ENCODE data around the gene ATP5F1A. TPM values are rescaled to one million over a fixed set of nuclear protein-coding genes. Genes with fewer than 3 reads are reported as not detected.

Gene ATP5F1A
- total and polyA plus RNA-seq, 4 donors = 267 to 618 (median 369) TPM

GRCh38 chr18:46099463-46099862 is 1.4 kb upstream of the ATP5F1A start:
- Histone ChIP-seq H3K4me3 (ENCODE audit: low read depth in 1 of 3, low read length in 3 of 3) (no peak overlapping the region), H3K27ac (ENCODE audit: low read depth in 1 of 2, low read length in 2 of 2) (no peak overlapping the region), H3K36me3 (ENCODE audit: control insufficient read depth in 4 of 4, insufficient read depth in 3 of 4, low read depth in 1 of 4, low read length in 3 of 4) (peaks cover 0 to 5% (median under 1%) of the 10 kb centered on the region in 4 donors), H3K4me1 (ENCODE audit: control insufficient read depth in 4 of 4, insufficient read depth in 4 of 4, low read length in 3 of 4) (peaks cover 2 to 20% (median 11%) of the 10 kb centered on the region in 4 donors), H3K9ac (ENCODE audit: low read depth in 1 of 2, low read length in 2 of 2) (no peak overlapping the region), H3K9me3 (ENCODE audit: control insufficient read depth in 4 of 4, low read length in 3 of 4) (no peaks in the 10 kb centered on the region), H3K27me3 (ENCODE audit: control insufficient read depth in 4 of 4, insufficient read depth in 4 of 4, low read length in 3 of 4) (no peaks in the 10 kb centered on the region)
- TF ChIP-seq RXRA (IDR thresholded peaks at IDR 0.05) (no peak), CTCF (IDR thresholded peaks at IDR 0.05; ENCODE audit: low read depth, low read length, missing input control) (no peak), FOXA1 (IDR thresholded peaks at IDR 0.05) (no peak), ZBTB33 (IDR thresholded peaks at IDR 0.05) (no peak), YY1 (IDR thresholded peaks at IDR 0.05) (no peak), HNF4G (IDR thresholded peaks at IDR 0.05) (no peak), JUND (IDR thresholded peaks at IDR 0.05) (no peak), ATF3 (IDR thresholded peaks at IDR 0.05) (no peak), EGR1 (IDR thresholded peaks at IDR 0.05; ENCODE audit: low read depth in 2 of 2) (no peak), MAX (IDR thresholded peaks at IDR 0.05) (no peak), NR2F2 (IDR thresholded peaks at IDR 0.05) (no peak), RAD21 (IDR thresholded peaks at IDR 0.05) (no peak), FOXA2 (IDR thresholded peaks at IDR 0.05) (no peak), TAF1 (conservative IDR thresholded peaks at IDR 0.05) (no peak), REST (IDR thresholded peaks at IDR 0.05) (no peak), GABPA (IDR thresholded peaks at IDR 0.05 in 1 of 2, conservative IDR thresholded peaks at IDR 0.05 in 1 of 2) (no peak), HNF4A (conservative IDR thresholded peaks at IDR 0.05) (no peak)
- WGBS = 97% methylated on average over 8 of the region's 8 CpGs
- DNase-seq (ENCODE audit: low spot score) = no peak

- Histone ChIP-seq H3K27me3 (ENCODE audit: control insufficient read depth in 4 of 4, insufficient read depth in 4 of 4, low read length in 3 of 4) (no peaks in the 10 kb centered on the region), H3K36me3 (ENCODE audit: control insufficient read depth in 4 of 4, insufficient read depth in 3 of 4, low read depth in 1 of 4, low read length in 3 of 4) (peaks cover 0 to 6% (median under 1%) of the 10 kb centered on the region in 4 donors), H3K9ac (ENCODE audit: low read depth in 1 of 2, low read length in 2 of 2) (peak overlapping the region; percentile 77 to 87), H3K4me1 (ENCODE audit: control insufficient read depth in 4 of 4, insufficient read depth in 4 of 4, low read length in 3 of 4) (peaks cover 2 to 15% (median 9%) of the 10 kb centered on the region in 4 donors), H3K27ac (ENCODE audit: low read depth in 1 of 2, low read length in 2 of 2) (peak overlapping the region; percentile 84 to 92), H3K9me3 (ENCODE audit: control insufficient read depth in 4 of 4, low read length in 3 of 4) (no peaks in the 10 kb centered on the region), H3K4me3 (ENCODE audit: low read depth in 1 of 3, low read length in 3 of 3) (peak overlapping the region; percentile 90 to 100 (median 94))
- TF ChIP-seq CTCF (IDR thresholded peaks at IDR 0.05; ENCODE audit: low read depth, low read length, missing input control) = no peak
- no peak for TF ChIP-seq YY1 (IDR thresholded peaks at IDR 0.05)
- TF ChIP-seq RAD21 (IDR thresholded peaks at IDR 0.05) = no peak
- no peak for TF ChIP-seq RXRA (IDR thresholded peaks at IDR 0.05)
- DNase-seq (ENCODE audit: low spot score) = no peak
- 24% methylated on average over 16 of the region's 16 CpGs for WGBS
Observed at GRCh38 chr18:46098616-46098933, 479 bp upstream of the ATP5F1A start.

Data from liver (tissue), 9 donors.